Calu3 (cell line): ENCODE results near the gene FEZF2. TPM values are rescaled to one million over a fixed set of nuclear protein-coding genes. Genes with fewer than 3 reads are reported as not detected.

Experiments
- BruUV-seq: library from RNA; stranded (reverse); fragments of 400-500 nt; replicated peaks from 2 replicates; lab custom pipeline; 2021; lab: Mats Ljungman, UMichigan
- CTCF ChIA-PET: fragments of 300-600 bp; sonication (Branson Sonifier 250); formaldehyde crosslinking; loops from one replicate; lab custom pipeline; 2022; ENCODE audit warnings: antibody characterized with exemption; lab: Charles Lee
- DNase-seq: peaks from one replicate; pipeline ENCODE4 v3.0.0; 2022
- H3K27ac Mint-ChIP-seq: one replicate; pipeline ENCODE4 v1.8.0; 2022; ENCODE audit warnings: mixed read lengths; ENCODE audit not compliant: unreplicated experiment
- H3K27me3 Mint-ChIP-seq: one replicate; pipeline ENCODE4 v1.8.0; 2022; ENCODE audit warnings: mixed read lengths; ENCODE audit not compliant: unreplicated experiment
- H3K36me3 Mint-ChIP-seq: one replicate; pipeline ENCODE4 v1.8.0; 2022; ENCODE audit warnings: mild to moderate bottlenecking, moderate library complexity, mixed read lengths; ENCODE audit not compliant: insufficient read depth, unreplicated experiment
- H3K4me1 Mint-ChIP-seq: one replicate; pipeline ENCODE4 v1.8.0; 2022; ENCODE audit warnings: mild to moderate bottlenecking, low read depth, mixed read lengths; ENCODE audit not compliant: unreplicated experiment
- H3K4me3 Mint-ChIP-seq: one replicate; pipeline ENCODE4 v1.8.0; 2022; ENCODE audit warnings: mild to moderate bottlenecking, low read depth, moderate library complexity, mixed read lengths; ENCODE audit not compliant: unreplicated experiment
- H3K9me3 Mint-ChIP-seq: one replicate; pipeline ENCODE4 v1.8.0; 2022; ENCODE audit warnings: low read depth, mixed read lengths; ENCODE audit not compliant: unreplicated experiment
- intact Hi-C: fragments of 100-400 bp; cut with micrococcal nuclease; formaldehyde crosslinking; loops from one replicate; pipeline ENCODE4 v1.10.0; 2022; ENCODE audit not compliant: unreplicated experiment
- total RNA-seq: library from RNA; stranded (reverse); gene quantifications from 2 replicates; pipeline ENCODE4 v1.2.3, GENCODE V29; 2022
- TF ChIP-seq, protein P1 (sequence below): fragments of 200-600 bp; IDR thresholded peaks from one replicate; pipeline ENCODE4 v1.8.0; 2022; ENCODE audit warnings: antibody characterized with exemption; ENCODE audit not compliant: unreplicated experiment

The FEZF2 gene
- total RNA-seq, 1 experiment from 2014 or later = not detected

DNA sequence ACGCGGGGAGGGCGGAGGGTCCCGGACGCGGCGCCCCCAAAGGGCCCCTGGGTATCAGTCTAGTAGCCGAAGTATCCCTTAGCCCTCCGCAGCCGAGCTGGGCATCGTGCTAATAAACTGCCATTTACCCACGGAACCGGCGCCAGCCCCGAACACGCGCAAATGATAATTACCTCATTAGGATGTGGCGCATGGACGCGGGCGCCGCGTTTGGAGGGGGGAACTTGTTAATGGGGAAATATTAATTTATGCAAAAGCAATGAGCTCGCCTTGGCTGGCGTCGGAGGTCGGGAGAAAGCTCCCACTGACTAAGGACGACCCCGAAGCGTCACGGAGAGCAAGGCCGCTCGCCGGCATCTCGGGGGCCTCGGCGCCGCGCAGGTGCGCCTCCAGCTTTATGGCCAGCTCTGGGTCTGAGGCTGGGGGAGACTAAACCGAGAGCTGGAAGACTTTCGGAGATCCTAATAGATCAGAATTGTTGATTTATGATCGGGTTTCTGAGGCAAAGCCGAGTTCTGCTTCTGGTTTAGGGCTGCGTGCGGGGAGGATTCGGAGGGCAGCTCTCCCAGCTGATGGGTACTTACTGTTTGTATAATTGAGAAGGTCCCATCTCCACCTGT, 474 bp upstream of the FEZF2 start:
- peaks cover 51% of the 10 kb centered on the region for H3K27me3 Mint-ChIP-seq
- H3K36me3 Mint-ChIP-seq = no peaks in the 10 kb centered on the region
- TF ChIP-seq, protein P1, sequence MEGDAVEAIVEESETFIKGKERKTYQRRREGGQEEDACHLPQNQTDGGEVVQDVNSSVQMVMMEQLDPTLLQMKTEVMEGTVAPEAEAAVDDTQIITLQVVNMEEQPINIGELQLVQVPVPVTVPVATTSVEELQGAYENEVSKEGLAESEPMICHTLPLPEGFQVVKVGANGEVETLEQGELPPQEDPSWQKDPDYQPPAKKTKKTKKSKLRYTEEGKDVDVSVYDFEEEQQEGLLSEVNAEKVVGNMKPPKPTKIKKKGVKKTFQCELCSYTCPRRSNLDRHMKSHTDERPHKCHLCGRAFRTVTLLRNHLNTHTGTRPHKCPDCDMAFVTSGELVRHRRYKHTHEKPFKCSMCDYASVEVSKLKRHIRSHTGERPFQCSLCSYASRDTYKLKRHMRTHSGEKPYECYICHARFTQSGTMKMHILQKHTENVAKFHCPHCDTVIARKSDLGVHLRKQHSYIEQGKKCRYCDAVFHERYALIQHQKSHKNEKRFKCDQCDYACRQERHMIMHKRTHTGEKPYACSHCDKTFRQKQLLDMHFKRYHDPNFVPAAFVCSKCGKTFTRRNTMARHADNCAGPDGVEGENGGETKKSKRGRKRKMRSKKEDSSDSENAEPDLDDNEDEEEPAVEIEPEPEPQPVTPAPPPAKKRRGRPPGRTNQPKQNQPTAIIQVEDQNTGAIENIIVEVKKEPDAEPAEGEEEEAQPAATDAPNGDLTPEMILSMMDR = no peak
- BruUV-seq = no TSS peak
- H3K9me3 Mint-ChIP-seq = no peaks in the 10 kb centered on the region
- H3K27ac Mint-ChIP-seq = no peak overlapping the region
- no peak for DNase-seq
- intact Hi-C loops = no loop called here
- CTCF ChIA-PET = interaction anchor here (0.6 kb wide), 1 partner anchor 991 kb away, joined by 3 read pairs; no protein-coding TSS in a partner anchor
- no peaks in the 10 kb centered on the region for H3K4me1 Mint-ChIP-seq
- H3K4me3 Mint-ChIP-seq = no peak overlapping the region

DNA sequence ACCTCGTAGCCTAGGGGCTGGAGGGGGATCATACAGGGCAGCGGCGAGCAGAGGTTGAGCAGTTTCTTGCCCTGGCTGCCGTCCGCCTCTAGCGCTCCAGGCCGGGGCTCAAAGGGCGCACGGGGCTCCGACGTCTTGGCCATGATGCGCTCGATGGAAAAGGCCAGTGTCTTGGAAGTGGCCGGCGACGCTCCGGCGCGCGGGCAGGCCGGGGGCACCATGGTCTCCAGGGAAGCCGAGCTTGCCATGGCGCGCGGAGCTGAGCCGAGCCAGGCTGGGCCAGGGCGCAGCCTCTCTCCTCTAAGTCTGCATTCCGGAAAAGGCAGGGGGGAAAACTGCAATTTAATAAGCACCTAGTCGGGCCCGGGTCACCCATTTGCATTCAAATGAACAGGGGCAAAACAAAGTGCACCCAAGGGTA, 719 bp downstream of the FEZF2 start:
- Mint-ChIP-seq H3K27ac (no peak overlapping the region), H3K4me1 (no peaks in the 10 kb centered on the region), H3K9me3 (no peaks in the 10 kb centered on the region), H3K27me3 (peaks cover 62% of the 10 kb centered on the region), H3K4me3 (peak overlapping the region; percentile 58), H3K36me3 (no peaks in the 10 kb centered on the region)
- TF ChIP-seq, protein P1 = no peak
- BruUV-seq = no TSS peak
- intact Hi-C loops = no loop called here
- CTCF ChIA-PET = no interaction called here
- DNase-seq = no peak

DNA sequence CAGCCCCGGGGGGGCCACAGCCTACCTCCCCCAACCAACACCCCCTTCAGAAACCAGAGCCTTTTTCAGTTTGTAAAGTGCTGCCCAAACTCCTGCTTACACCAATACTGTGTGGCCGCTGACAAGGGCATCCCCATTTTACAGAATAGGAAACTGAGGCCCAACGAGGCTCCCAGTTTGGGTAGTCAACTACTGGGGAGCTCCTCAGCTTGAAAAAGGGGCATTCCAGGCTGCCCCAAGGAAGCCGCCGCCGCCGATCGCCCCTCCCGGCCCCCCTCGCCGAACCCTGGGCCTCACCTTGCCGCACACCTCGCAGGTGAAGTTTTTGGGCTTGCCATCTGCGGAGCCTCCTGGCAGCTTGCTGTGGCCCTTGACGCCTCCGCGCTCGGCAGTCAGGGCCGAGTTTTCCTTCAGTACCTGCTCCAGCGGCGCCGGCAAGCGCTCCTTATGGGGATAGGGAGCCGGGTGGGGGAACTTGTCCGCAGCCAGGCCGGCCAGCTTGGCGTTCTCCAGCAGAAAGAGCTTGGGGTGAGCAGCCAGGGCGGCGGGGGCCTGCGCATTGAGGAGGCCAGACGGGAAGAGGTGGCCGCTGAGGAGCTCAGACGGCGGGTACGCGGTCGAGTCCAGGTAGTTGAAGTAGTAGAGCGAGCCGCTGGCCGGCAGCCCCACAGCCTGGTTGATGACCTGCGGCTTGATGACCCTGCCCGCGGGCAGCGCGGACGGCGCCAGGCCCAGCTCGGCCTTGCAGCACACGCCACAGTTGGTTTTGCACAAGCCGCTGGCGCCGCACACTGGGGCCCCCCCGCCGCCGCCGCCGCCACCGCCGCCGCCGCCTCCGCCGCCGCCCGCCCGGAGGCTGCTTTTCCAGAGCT, 1.4 kb downstream of the FEZF2 start:
- peak; percentile 1 for DNase-seq
- Mint-ChIP-seq H3K27me3 (peaks cover 69% of the 10 kb centered on the region), H3K27ac (no peak overlapping the region), H3K9me3 (no peaks in the 10 kb centered on the region), H3K4me1 (no peaks in the 10 kb centered on the region), H3K36me3 (no peaks in the 10 kb centered on the region), H3K4me3 (peak overlapping the region; percentile 58)
- BruUV-seq = no TSS peak
- CTCF ChIA-PET = interaction anchor here (0.5 kb wide), 1 partner anchor 9 kb away, joined by 3 read pairs; no protein-coding TSS in a partner anchor
- TF ChIP-seq, protein P1 = no peak
- intact Hi-C loops = no loop called here

DNA sequence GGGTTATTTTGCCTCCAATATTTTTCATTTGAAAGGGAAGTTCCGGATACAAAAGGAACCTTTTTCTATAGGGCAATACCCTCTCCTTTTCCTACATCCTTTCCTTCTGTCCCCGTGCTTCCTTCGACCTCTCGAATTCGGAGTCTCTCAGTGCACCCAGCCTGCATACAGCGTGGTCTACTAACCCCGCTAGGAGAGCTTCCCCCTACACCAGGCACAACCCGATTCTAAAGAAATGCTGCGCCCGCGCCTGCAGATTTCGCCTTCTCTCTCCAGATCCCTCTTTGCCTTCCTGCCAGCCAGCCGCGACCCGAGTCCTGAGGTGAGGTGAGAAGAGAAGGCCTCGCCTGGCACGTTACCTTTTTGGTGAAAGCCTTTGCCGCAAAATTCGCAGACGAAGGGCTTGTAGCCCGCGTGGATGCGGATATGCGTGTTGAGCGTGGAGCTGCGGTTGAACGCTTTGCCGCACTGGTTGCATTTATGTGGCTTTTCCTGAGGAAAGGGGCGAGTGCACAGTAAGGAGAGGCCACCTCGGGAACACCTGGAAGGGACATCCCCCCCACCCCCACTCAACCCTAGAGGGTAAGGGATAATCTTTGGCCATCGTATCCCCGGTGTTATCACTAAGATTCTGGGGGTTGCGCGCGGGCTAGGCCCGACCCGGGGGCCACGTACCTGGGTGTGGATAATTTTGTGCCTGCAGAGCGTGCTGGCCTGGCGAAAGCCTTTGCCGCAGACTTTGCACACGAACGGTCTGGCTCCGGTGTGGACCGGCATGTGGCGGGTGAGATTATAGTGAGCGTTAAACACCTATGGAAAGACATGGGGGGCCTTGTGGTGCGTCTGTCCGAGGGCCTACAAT, 2.3 kb downstream of the FEZF2 start:
- Mint-ChIP-seq H3K4me1 (no peaks in the 10 kb centered on the region), H3K27me3 (peaks cover 71% of the 10 kb centered on the region), H3K27ac (no peak overlapping the region)

More for the DNA sequence above, 2.3 kb downstream of the FEZF2 start:
- DNase-seq = no peak
- no peaks in the 10 kb centered on the region for H3K9me3 Mint-ChIP-seq
- CTCF ChIA-PET = no interaction called here
- TF ChIP-seq, protein P1 = no peak
- intact Hi-C loops = no loop called here
- BruUV-seq = no TSS peak
- H3K36me3 Mint-ChIP-seq = no peaks in the 10 kb centered on the region
- H3K4me3 Mint-ChIP-seq = no peak overlapping the region
